K562 (cell line): Measurements from ENCODE around the gene MTF1. TPM values are rescaled to one million over a fixed set of nuclear protein-coding genes. Genes with fewer than 3 reads are reported as not detected.

ENCODE experiments used
- ATAC-seq: fragments of 200-7000 bp; cut with Tn5 transposase; 3 replicates; pipeline ENCODE4 v1.9.1; 2020; ENCODE audit warnings: moderate library complexity
- BruUV-seq: library from RNA; stranded (reverse); fragments of 400-500 nt; replicated peaks from 2 replicates; lab custom pipeline; 2021; lab: Mats Ljungman, UMichigan
- CTCF ChIA-PET: fragments of 300-600 bp; formaldehyde crosslinking; extraction: SDS; loops from one replicate; lab custom pipeline; 2021; ENCODE audit warnings: low intra/inter-chr PET ratio; lab: Yijun Ruan, JAX
- POLR2A ChIA-PET: fragments of 300-600, 350-650 bp; sonication (Branson Sonifier 250); formaldehyde crosslinking; extraction: SDS; loops from one replicate; lab custom pipeline; 2021; ENCODE audit warnings: antibody characterized with exemption, inconsistent platforms; lab: Yijun Ruan, JAX
- DNase-seq, 4 experiments: peaks; one replicate each; pipeline versions ENCODE4 v3.0.0 to v3.0.0-alpha.2; 2011 to 2018; ENCODE audit warnings: low spot score in 3 of 4, mixed read lengths in 3 of 4; ENCODE audit errors: extremely low read depth in 1 of 4
- FAIRE-seq: peaks from 2 replicates; lab custom pipeline; 2011; peaks lifted over from hg19 to GRCh38; lab: Jason Lieb, UNC
- H2AFZ ChIP-seq: 2 replicates; pipeline ENCODE4 v1.6.0; 2011; ENCODE audit warnings: low read depth, low read length, control low read depth, inconsistent platforms
- H3K27ac ChIP-seq: fragments of 200-600 bp; 3 replicates; pipeline ENCODE4 v1.8.0; 2011; ENCODE audit warnings: low read depth, mild to moderate bottlenecking, control low read depth, inconsistent platforms, low read length, moderate library complexity, mixed read lengths; ENCODE audit errors: extremely low read depth
- H3K27me3 ChIP-seq, 2 experiments: fragments of 300-600 bp in 1 of 2; 2 replicates in 1 of 2; 3 replicates in 1 of 2; pipeline versions ENCODE4 v1.6.0 to v1.8.0; 2011; ENCODE audit warnings: inconsistent platforms in 2 of 2, low read length in 2 of 2, mild to moderate bottlenecking in 1 of 2, mixed read lengths in 1 of 2, moderate library complexity in 1 of 2; ENCODE audit not compliant: control insufficient read depth in 2 of 2, insufficient read depth in 2 of 2
- H3K36me3 ChIP-seq: fragments of 300-600 bp; 3 replicates; pipeline ENCODE4 v1.8.0; 2011; ENCODE audit warnings: mild to moderate bottlenecking, low read length, inconsistent platforms; ENCODE audit not compliant: control insufficient read depth, insufficient read depth
- H3K4me1 ChIP-seq, 2 experiments: fragments of 200-600 bp in 1 of 2; replicated peaks in 1 of 2; 2 replicates in 1 of 2; 3 replicates in 1 of 2; pipeline versions ENCODE4 v1.5.1 to v1.8.0; 2011; ENCODE audit warnings: inconsistent platforms in 2 of 2, low read length in 2 of 2, mild to moderate bottlenecking in 1 of 2, mixed read lengths in 1 of 2, moderate library complexity in 1 of 2; ENCODE audit not compliant: control insufficient read depth in 2 of 2, insufficient read depth in 2 of 2
- H3K4me2 ChIP-seq: 2 replicates; pipeline ENCODE4 v1.6.1; 2011; ENCODE audit warnings: low read length, control low read depth, inconsistent platforms, mixed read lengths; ENCODE audit not compliant: insufficient read depth
- H3K4me3 ChIP-seq: fragments of 200-600 bp; sonication (generic), shearing (Covaris generic); 2 replicates; pipeline ENCODE4 v1.5.1; 2016; ENCODE audit warnings: control low read depth, inconsistent platforms
- H3K79me2 ChIP-seq: fragments of 200-600 bp; 3 replicates; pipeline ENCODE4 v1.8.0; 2011; ENCODE audit warnings: low read length, inconsistent platforms; ENCODE audit not compliant: control insufficient read depth, insufficient read depth
- H3K9ac ChIP-seq, 2 experiments: 2 replicates each; pipeline versions ENCODE4 v1.6.0 to v1.6.1; 2011; ENCODE audit warnings: low read depth in 2 of 2, low read length in 2 of 2, control low read depth in 1 of 2, inconsistent platforms in 1 of 2, mild to moderate bottlenecking in 1 of 2, mixed read lengths in 1 of 2; ENCODE audit not compliant: insufficient read depth in 1 of 2
- H3K9me1 ChIP-seq: one replicate; pipeline ENCODE4 v1.6.0; 2011; ENCODE audit warnings: inconsistent platforms, mild to moderate bottlenecking, low read length, moderate library complexity; ENCODE audit not compliant: control insufficient read depth, insufficient read depth
- H3K9me3 ChIP-seq: replicated peaks from 2 replicates; pipeline ENCODE4 v1.5.1; 2011; ENCODE audit warnings: low read depth, low read length, inconsistent platforms; ENCODE audit not compliant: control insufficient read depth, insufficient read depth
- H4K20me1 ChIP-seq: replicated peaks from 2 replicates; pipeline ENCODE4 v1.6.1; 2011; ENCODE audit warnings: low read length, inconsistent platforms, mixed read lengths; ENCODE audit not compliant: control insufficient read depth, insufficient read depth
- CREB1 ChIP-seq, 2 experiments: sonication (generic) in 1 of 2; formaldehyde crosslinking in 1 of 2; IDR thresholded peaks; 2 replicates each; pipeline versions ENCODE4 v1.6.1 to v1.8.0; 2012 to 2022; ENCODE audit warnings: inconsistent platforms in 1 of 2, mild to moderate bottlenecking in 1 of 2, missing genetic modification reagents in 1 of 2, moderate library complexity in 1 of 2
- PCBP1 ChIP-seq: fragments of 200-400 bp; formaldehyde crosslinking; IDR thresholded peaks from 2 replicates; pipeline ENCODE4 v1.6.1; 2018; ENCODE audit warnings: mild to moderate bottlenecking, low read depth, low read length; ENCODE audit not compliant: poor library complexity, severe bottlenecking
- RB1 ChIP-seq: fragments of 450-650 bp; IDR thresholded peaks from 2 replicates; pipeline ENCODE4 v1.6.1; 2017; ENCODE audit warnings: low read depth, mild to moderate bottlenecking
- SMAD4 ChIP-seq: fragments of 250-450 bp; sonication (Bioruptor Pico); conservative IDR thresholded peaks from 2 replicates; pipeline ENCODE4 v1.8.0; 2021; ENCODE audit warnings: inconsistent platforms, mild to moderate bottlenecking, moderate library complexity
- TSC22D4 ChIP-seq: fragments of 450-650 bp; IDR thresholded peaks from 2 replicates; pipeline ENCODE4 v1.6.1; 2016; ENCODE audit warnings: missing genetic modification characterization, missing biosample characterization, control low read depth
- ZFX ChIP-seq: sonication (generic); formaldehyde crosslinking; IDR thresholded peaks from 2 replicates; pipeline ENCODE4 v1.8.0; 2022; ENCODE audit warnings: mild to moderate bottlenecking, missing genetic modification reagents, moderate library complexity
- ZNF507 ChIP-seq: conservative IDR thresholded peaks from 2 replicates; pipeline ENCODE4 v1.6.1; 2017; ENCODE audit warnings: missing genetic modification characterization, missing compliant biosample characterization
- WGBS: fragments of 100-300 bp; shearing (Covaris generic); methylation state at CpG from one replicate; pipeline ENCODE4 v1.1.6; 2016; ENCODE audit warnings: low coverage, mixed read lengths; ENCODE audit not compliant: insufficient coverage; ENCODE audit errors: missing lambda C conversion rate; 5-methylcytosine and 5-hydroxymethylcytosine counted together
- in situ Hi-C: fragments of 300-500 bp; cut with MboI; formaldehyde crosslinking; loops from 4 replicates; pipeline ENCODE4 v1.15.0; 2018; ENCODE audit warnings: inconsistent platforms, mixed read lengths
- intact Hi-C: fragments of 100-400 bp; cut with micrococcal nuclease; formaldehyde crosslinking; loops from 2 replicates; pipeline ENCODE4 v1.14.2; 2022
- polyA plus RNA-seq, 8 experiments: library from polyadenylated mRNA; depleted of rRNA in 4 of 8; stranded (reverse) in 5 of 8; unstranded in 3 of 8; fragments of >200 nt; fragmentation: Nextera tagmentation in 2 of 8; fragmentation: Illumina TruSeq in 1 of 8; extraction: Ambion mirVana in 2 of 8; extraction: Trizol in 1 of 8; gene quantifications; 2 replicates each; pipeline versions ENCODE4 v1.2.1 to v1.2.3, GENCODE V29; 2011 to 2014; ENCODE audit warnings: inconsistent platforms in 1 of 8, missing spikeins in 1 of 8
- total RNA-seq, 7 experiments: library from RNA; depleted of rRNA in 6 of 7; stranded (reverse); fragments of >200 nt in 6 of 7; fragmentation: Illumina TruSeq in 2 of 7; extraction: Trizol in 2 of 7; gene quantifications; 2 replicates each; pipeline versions ENCODE4 v1.2.1 to v1.2.3, GENCODE V29; 2011 to 2021; ENCODE audit warnings: low replicate concordance in 1 of 7
- TF ChIP-seq, protein P1 (sequence below), 2 experiments: fragments of 450-650 bp; formaldehyde crosslinking in 1 of 2; IDR thresholded peaks; 2 replicates each; pipeline versions ENCODE4 v1.4.0 to v1.6.1; 2014 to 2020; ENCODE audit warnings: mild to moderate bottlenecking in 2 of 2, borderline replicate concordance in 1 of 2, low read depth in 1 of 2
- TF ChIP-seq, protein P2 (sequence below): fragments of 450-650 bp; IDR thresholded peaks from 2 replicates; pipeline ENCODE4 v1.6.1; 2016; ENCODE audit warnings: antibody characterized with exemption

MTF1 gene
- total and polyA plus RNA-seq, 9 of the 15 experiments (the other 6 are each of a cell fraction or from before 2014, with no cell fraction given) = 1.1 to 12.2 (median 4.3) TPM

GRCh38 chr1:37808369-37809319 lies 50.7 kb downstream of the MTF1 start:
- BruUV-seq = TSS peak; percentile 83
- ATAC-seq (peak; percentile 94), FAIRE-seq (no peak), DNase-seq (peak; percentile 86 to 95 (median 92))
- Histone ChIP-seq H3K4me3 (peak overlapping the region; percentile 93), H3K9ac (peak overlapping the region; percentile 87 to 98), H3K9me3 (no peaks in the 10 kb centered on the region), H3K36me3 (peaks cover 59% of the 10 kb centered on the region), H3K79me2 (peaks cover 52% of the 10 kb centered on the region), H3K9me1 (peaks cover 3% of the 10 kb centered on the region), H3K27me3 (no peaks in the 10 kb centered on the region), H3K4me2 (peak overlapping the region; percentile 90), H3K27ac (peak overlapping the region; percentile 78; the same call in 2 of the 3 replicates), H4K20me1 (peaks cover 17% of the 10 kb centered on the region), H3K4me1 (peaks cover 18 to 25% of the 10 kb centered on the region in 2 experiments; a peak in 4 of 5 replicates), H2AFZ (peak overlapping the region; percentile 65)
- POLR2A ChIA-PET = interaction anchor here (0.6 to 2.3 kb wide), 20 partner anchors 9 to 1649 kb away, joined by 3 to 18 read pairs (median 4); partner anchors contain the start of genes INPP5B and MTF1
- CTCF ChIA-PET = no interaction called here
- 2% methylated on average over 40 of the region's 54 CpGs for WGBS
- intact Hi-C loops (loop anchor here (2.0 kb wide), 1 partner anchor 118 kb away; a partner anchor contains a TSS), in situ Hi-C loops (no loop called here)
- no peak for TF ChIP-seq ZNF507 (tag)
- peak; percentile 74; the same call in 1 of the 2 replicates for TF ChIP-seq RB1
- peak; percentile 19 for TF ChIP-seq PCBP1
- 0 out of 2 replicates have a peak, but pooled peaks have one; percentile 1 for TF ChIP-seq SMAD4 (CRISPR knock-in tag)
- TF ChIP-seq ZFX (CRISPR knock-in tag) = no peak
- TF ChIP-seq, protein P1, sequence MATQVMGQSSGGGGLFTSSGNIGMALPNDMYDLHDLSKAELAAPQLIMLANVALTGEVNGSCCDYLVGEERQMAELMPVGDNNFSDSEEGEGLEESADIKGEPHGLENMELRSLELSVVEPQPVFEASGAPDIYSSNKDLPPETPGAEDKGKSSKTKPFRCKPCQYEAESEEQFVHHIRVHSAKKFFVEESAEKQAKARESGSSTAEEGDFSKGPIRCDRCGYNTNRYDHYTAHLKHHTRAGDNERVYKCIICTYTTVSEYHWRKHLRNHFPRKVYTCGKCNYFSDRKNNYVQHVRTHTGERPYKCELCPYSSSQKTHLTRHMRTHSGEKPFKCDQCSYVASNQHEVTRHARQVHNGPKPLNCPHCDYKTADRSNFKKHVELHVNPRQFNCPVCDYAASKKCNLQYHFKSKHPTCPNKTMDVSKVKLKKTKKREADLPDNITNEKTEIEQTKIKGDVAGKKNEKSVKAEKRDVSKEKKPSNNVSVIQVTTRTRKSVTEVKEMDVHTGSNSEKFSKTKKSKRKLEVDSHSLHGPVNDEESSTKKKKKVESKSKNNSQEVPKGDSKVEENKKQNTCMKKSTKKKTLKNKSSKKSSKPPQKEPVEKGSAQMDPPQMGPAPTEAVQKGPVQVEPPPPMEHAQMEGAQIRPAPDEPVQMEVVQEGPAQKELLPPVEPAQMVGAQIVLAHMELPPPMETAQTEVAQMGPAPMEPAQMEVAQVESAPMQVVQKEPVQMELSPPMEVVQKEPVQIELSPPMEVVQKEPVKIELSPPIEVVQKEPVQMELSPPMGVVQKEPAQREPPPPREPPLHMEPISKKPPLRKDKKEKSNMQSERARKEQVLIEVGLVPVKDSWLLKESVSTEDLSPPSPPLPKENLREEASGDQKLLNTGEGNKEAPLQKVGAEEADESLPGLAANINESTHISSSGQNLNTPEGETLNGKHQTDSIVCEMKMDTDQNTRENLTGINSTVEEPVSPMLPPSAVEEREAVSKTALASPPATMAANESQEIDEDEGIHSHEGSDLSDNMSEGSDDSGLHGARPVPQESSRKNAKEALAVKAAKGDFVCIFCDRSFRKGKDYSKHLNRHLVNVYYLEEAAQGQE (IDR thresholded peaks at IDR 0.05; ENCODE audit: borderline replicate concordance) = 0 out of 2 replicates have a peak, but pooled peaks have one; percentile 4
- TF ChIP-seq, protein P1 (CRISPR knock-in tag; IDR thresholded peaks at IDR 0.05; ENCODE audit: low read depth) = no peak
- TF ChIP-seq, protein P2, sequence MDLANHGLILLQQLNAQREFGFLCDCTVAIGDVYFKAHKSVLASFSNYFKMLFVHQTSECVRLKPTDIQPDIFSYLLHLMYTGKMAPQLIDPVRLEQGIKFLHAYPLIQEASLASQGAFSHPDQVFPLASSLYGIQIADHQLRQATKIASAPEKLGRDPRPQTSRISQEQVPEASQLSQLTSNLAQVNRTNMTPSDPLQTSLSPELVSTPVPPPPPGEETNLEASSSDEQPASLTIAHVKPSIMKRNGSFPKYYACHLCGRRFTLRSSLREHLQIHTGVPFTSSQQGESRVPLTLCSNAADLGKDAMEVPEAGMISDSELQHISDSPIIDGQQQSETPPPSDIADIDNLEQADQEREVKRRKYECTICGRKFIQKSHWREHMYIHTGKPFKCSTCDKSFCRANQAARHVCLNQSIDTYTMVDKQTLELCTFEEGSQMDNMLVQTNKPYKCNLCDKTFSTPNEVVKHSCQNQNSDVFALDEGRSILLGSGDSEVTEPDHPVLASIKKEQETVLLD = no peak
- TF ChIP-seq TSC22D4 (tag) = no peak
- no peak for TF ChIP-seq CREB1 (IDR thresholded peaks at IDR 0.05)
- TF ChIP-seq CREB1 (CRISPR knock-in tag; IDR thresholded peaks at IDR 0.05) = 0 out of 2 replicates have a peak, but pooled peaks have one; percentile 19
